GM18520 (cell line): ENCODE data around the gene CKMT2.

Experiments used
- ATAC-seq: cut with Tn5 transposase; IDR thresholded peaks from one replicate; pipeline ENCODE4 v1.9.1; 2021; ENCODE audit not compliant: unreplicated experiment

The CKMT2 gene

GRCh38 chr5:81233080-81233634 lies at the start of gene CKMT2:
Gene CKMT2, plus strand, starts transcription at chr5:81233322. Its CDS starts 17,811 bp downstream, at chr5:81251133.
- ATAC-seq, result no peak

- no peak for ATAC-seq
Measured at GRCh38 chr5:81183811-81184748, 49.0 kb upstream of the CKMT2 start.

GRCh38 chr5:81184749-81185110 lies 48.4 kb upstream of the CKMT2 start:
- no peak for ATAC-seq

- ATAC-seq, result no peak
Measured at GRCh38 chr5:81187885-81188284, 45.2 kb upstream of the CKMT2 start.

GRCh38 chr5:81188962-81189361 lies 44.2 kb upstream of the CKMT2 start:
- no peak for ATAC-seq

GRCh38 chr5:81189875-81190498 lies 43.1 kb upstream of the CKMT2 start:
- ATAC-seq, result no peak

GRCh38 chr5:81191726-81192372 lies 41.3 kb upstream of the CKMT2 start:
- ATAC-seq, result no peak

- no peak for ATAC-seq
Measured at GRCh38 chr5:81192373-81192750, 40.8 kb upstream of the CKMT2 start.

- ATAC-seq, result peak; percentile 68
Measured at GRCh38 chr5:81194633-81195334, 38.3 kb upstream of the CKMT2 start.

GRCh38 chr5:81195335-81195929 lies 37.7 kb upstream of the CKMT2 start:
- no peak for ATAC-seq

- ATAC-seq, result no peak
Measured at GRCh38 chr5:81202655-81203054, 30.5 kb upstream of the CKMT2 start.

- no peak for ATAC-seq
Measured at GRCh38 chr5:81203729-81204128, 29.4 kb upstream of the CKMT2 start.

- no peak for ATAC-seq
Measured at GRCh38 chr5:81204205-81204604, 28.9 kb upstream of the CKMT2 start.

GRCh38 chr5:81205058-81205457 lies 28.1 kb upstream of the CKMT2 start:
- no peak for ATAC-seq

GRCh38 chr5:81207009-81207408 lies 26.1 kb upstream of the CKMT2 start:
- no peak for ATAC-seq

- no peak for ATAC-seq
Measured at GRCh38 chr5:81208904-81209303, 24.2 kb upstream of the CKMT2 start.

- ATAC-seq, result no peak
Measured at GRCh38 chr5:81209386-81209785, 23.7 kb upstream of the CKMT2 start.

GRCh38 chr5:81209869-81210493 lies 23.1 kb upstream of the CKMT2 start:
- ATAC-seq, result peak; percentile 33

- peak; percentile 52 for ATAC-seq
Measured at GRCh38 chr5:81212211-81212751, 20.8 kb upstream of the CKMT2 start.

- no peak for ATAC-seq
Measured at GRCh38 chr5:81213070-81213469, 20.1 kb upstream of the CKMT2 start.
